ENCODE measurements around the gene ZNF398.

ZNF398 gene

GRCh38 chr7:149209518-149210269 is 62.4 kb downstream of the ZNF398 start:
- TF ChIP-seq CTCF (IDR thresholded peaks at IDR 0.05; ENCODE audit: low read depth, low read length) = peak; percentile 52
- DNase-seq (ENCODE audit: extremely low read depth, low read depth) = no peak

- DNase-seq (ENCODE audit: extremely low read depth, low read depth) = no peak
- no peak for TF ChIP-seq CTCF (IDR thresholded peaks at IDR 0.05; ENCODE audit: low read depth, low read length)
Measured at GRCh38 chr7:149210551-149210950, 63.3 kb downstream of the ZNF398 start.

GRCh38 chr7:149214020-149214720 is 66.9 kb downstream of the ZNF398 start:
- no peak for DNase-seq (ENCODE audit: extremely low read depth, low read depth)
- no peak for TF ChIP-seq CTCF (IDR thresholded peaks at IDR 0.05; ENCODE audit: low read depth, low read length)

GRCh38 chr7:149216402-149216801 is 69.1 kb downstream of the ZNF398 start:
- no peak for TF ChIP-seq CTCF (IDR thresholded peaks at IDR 0.05; ENCODE audit: low read depth, low read length)
- DNase-seq (ENCODE audit: extremely low read depth, low read depth) = no peak

- no peak for TF ChIP-seq CTCF (IDR thresholded peaks at IDR 0.05; ENCODE audit: low read depth, low read length)
- no peak for DNase-seq (ENCODE audit: extremely low read depth, low read depth)
Measured at GRCh38 chr7:149217570-149217969, 70.3 kb downstream of the ZNF398 start.

- TF ChIP-seq CTCF (IDR thresholded peaks at IDR 0.05; ENCODE audit: low read depth, low read length) = no peak
- no peak for DNase-seq (ENCODE audit: extremely low read depth, low read depth)
Measured at GRCh38 chr7:149218469-149219420, 71.5 kb downstream of the ZNF398 start.

All from AG09319 (cell line).